Mesendoderm (in vitro differentiated cells): ENCODE data around the gene MACF1.
"Not testable (repeated sequence)": the region's sequence is repeated elsewhere in the genome, so short reads cannot be mapped to it uniquely, and the experiment has no call there.

Source experiments
- DNase-seq: peaks from one replicate; pipeline ENCODE4 v3.0.0; 2013
- H2AK5ac ChIP-seq: 2 replicates; pipeline ENCODE4 v1.6.1; 2013; ENCODE audit warnings: low read length, inconsistent platforms
- H2BK120ac ChIP-seq: 2 replicates; pipeline ENCODE4 v1.6.1; 2013; ENCODE audit warnings: low read depth, mild to moderate bottlenecking, low read length, moderate library complexity, mixed read lengths
- H2BK15ac ChIP-seq: replicated peaks from 2 replicates; pipeline ENCODE4 v1.6.1; 2013; ENCODE audit warnings: low read depth, mild to moderate bottlenecking, moderate library complexity
- H2BK5ac ChIP-seq: 2 replicates; pipeline ENCODE4 v1.6.1; 2013; ENCODE audit warnings: low read length, inconsistent platforms
- H3K18ac ChIP-seq: 2 replicates; pipeline ENCODE4 v1.6.1; 2013; ENCODE audit warnings: mild to moderate bottlenecking, low read length, mixed read lengths
- H3K23ac ChIP-seq: one replicate; pipeline ENCODE4 v1.6.1; 2013; ENCODE audit warnings: low read length
- H3K27ac ChIP-seq: 2 replicates; pipeline ENCODE4 v1.5.1; 2013; ENCODE audit warnings: low read depth, mild to moderate bottlenecking, inconsistent platforms, low read length, moderate library complexity
- H3K27me3 ChIP-seq: 2 replicates; pipeline ENCODE4 v1.6.1; 2013; ENCODE audit warnings: low read length, control low read depth, mild to moderate bottlenecking, inconsistent platforms; ENCODE audit not compliant: insufficient read depth, poor library complexity
- H3K36me3 ChIP-seq: 2 replicates; pipeline ENCODE4 v1.6.1; 2013; ENCODE audit warnings: low read length, inconsistent platforms; ENCODE audit not compliant: control insufficient read depth, insufficient read depth
- H3K4ac ChIP-seq: one replicate; pipeline ENCODE4 v1.6.1; 2013; ENCODE audit warnings: low read depth, mild to moderate bottlenecking, low read length, moderate library complexity
- H3K4me1 ChIP-seq: 2 replicates; pipeline ENCODE4 v1.6.1; 2013; ENCODE audit warnings: low read depth, low read length, inconsistent platforms; ENCODE audit not compliant: control insufficient read depth
- H3K4me2 ChIP-seq: 2 replicates; pipeline ENCODE4 v1.6.1; 2013; ENCODE audit warnings: low read length
- H3K4me3 ChIP-seq: 2 replicates; pipeline ENCODE4 v1.5.1; 2013; ENCODE audit warnings: mild to moderate bottlenecking, low read length
- H3K56ac ChIP-seq: one replicate; pipeline ENCODE4 v1.6.1; 2013; ENCODE audit warnings: low read length
- H3K79me1 ChIP-seq: 2 replicates; pipeline ENCODE4 v1.6.1; 2013; ENCODE audit warnings: low read length, inconsistent platforms
- H3K79me2 ChIP-seq: 2 replicates; pipeline ENCODE4 v1.6.1; 2013; ENCODE audit warnings: mild to moderate bottlenecking, low read length; ENCODE audit not compliant: control insufficient read depth, insufficient read depth
- H3K9ac ChIP-seq: 2 replicates; pipeline ENCODE4 v1.6.1; 2013; ENCODE audit warnings: low read length, inconsistent platforms
- H4K5ac ChIP-seq: one replicate; pipeline ENCODE4 v1.6.1; 2013; ENCODE audit warnings: low read length
- H4K8ac ChIP-seq: one replicate; pipeline ENCODE4 v1.6.1; 2013; ENCODE audit warnings: low read depth, mild to moderate bottlenecking, control low read depth, low read length, moderate library complexity
- whole genome bisulfite sequencing: extraction: QIAGEN DNeasy Blood & Tissue Kit; methylation state at CpG from one replicate; pipeline ENCODE4 v1.1.7; 2013; ENCODE audit warnings: low lambda C conversion rate, missing lambda C conversion rate; ENCODE audit not compliant: insufficient coverage; ENCODE audit errors: extremely low coverage; 5-methylcytosine and 5-hydroxymethylcytosine counted together

Gene MACF1

DNA sequence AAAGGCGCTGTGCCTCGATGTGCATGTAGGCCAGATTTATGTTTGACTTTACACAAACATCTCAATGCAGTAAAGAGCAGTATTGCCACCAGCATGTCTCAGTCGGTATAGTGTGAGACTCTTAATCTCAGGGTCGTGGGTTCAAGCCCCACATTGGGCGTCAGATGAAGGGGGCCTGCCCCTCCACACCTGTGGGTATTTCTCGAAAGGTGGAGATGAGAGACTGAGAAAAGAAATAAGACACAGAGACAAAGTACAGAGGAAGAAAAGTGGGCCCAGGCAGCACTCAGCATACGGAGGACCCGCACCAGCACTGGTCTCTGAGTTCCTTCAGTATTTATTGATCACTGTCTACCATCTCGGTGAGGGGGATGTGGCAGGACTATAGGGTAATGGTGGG, 299.9 kb downstream of the MACF1 start:
- H3K4me1 ChIP-seq, H3K23ac ChIP-seq, H3K79me2 ChIP-seq, H3K4me3 ChIP-seq, H4K5ac ChIP-seq, DNase-seq, H3K36me3 ChIP-seq, H3K27ac ChIP-seq, H2BK5ac ChIP-seq, H2AK5ac ChIP-seq, H3K56ac ChIP-seq, H3K79me1 ChIP-seq, H4K8ac ChIP-seq, H3K4me2 ChIP-seq, H3K27me3 ChIP-seq, H2BK15ac ChIP-seq, H2BK120ac ChIP-seq, H3K18ac ChIP-seq, H3K9ac ChIP-seq, H3K4ac ChIP-seq: not testable (repeated sequence)
- WGBS, result no CpG with 5 or more reads among the region's 9 CpGs

DNA sequence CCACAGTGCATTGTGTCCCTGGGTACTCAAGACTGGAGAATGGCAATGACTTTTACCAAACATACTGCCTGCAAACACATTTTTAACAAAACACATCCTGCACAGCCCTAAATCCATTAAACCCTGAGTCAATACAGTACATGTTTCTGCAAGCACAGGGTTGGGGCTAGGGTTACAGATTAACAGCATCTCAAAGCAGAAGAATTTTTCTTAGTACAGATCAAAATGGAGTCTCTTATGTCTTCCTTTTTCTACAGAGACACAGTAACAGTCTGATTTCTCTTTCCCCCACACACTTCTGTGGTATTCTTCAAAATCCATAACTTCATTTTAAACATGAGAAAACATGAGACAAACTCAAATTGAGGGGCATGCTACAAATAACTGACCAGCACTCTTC, 300.8 kb downstream of the MACF1 start:
- H4K8ac ChIP-seq, result no peak overlapping the region

DNA sequence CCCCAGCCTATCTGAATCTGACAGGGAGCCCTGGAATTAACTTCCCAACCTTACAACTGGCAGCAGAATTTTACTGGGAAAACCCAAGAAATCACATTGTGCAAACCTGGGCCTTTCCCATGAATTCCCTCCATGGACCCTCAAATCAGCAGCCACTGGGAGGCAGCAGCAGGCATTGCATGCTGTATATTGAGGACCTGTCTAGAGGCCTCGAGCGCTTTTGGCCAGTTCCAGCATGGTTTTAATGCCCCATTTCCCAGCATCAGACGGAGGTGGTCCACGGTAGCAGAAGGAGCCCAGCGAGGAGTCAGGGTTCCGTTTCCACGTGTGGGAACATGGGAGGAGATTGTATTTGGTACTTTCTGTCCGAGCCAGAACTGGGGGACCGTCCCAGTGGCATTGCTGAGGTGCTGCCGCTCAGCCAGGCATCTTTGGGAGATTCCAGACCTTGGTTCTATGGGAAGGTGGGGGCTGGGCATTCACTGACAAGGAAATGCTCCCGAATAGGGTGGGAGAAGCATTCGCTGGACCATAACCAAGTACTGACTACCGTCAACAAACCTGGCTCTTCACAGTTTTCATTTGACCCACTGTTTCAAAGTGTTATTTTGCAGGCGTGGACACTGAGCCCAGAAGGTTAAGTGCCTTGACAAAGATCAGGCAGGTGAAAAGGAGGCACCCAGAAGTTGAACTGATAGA, 302.9 kb downstream of the MACF1 start:
- H3K9ac ChIP-seq, result no peak overlapping the region
- H4K5ac ChIP-seq, result no peak overlapping the region
- H3K27ac ChIP-seq, result no peak overlapping the region
- H3K18ac ChIP-seq, result no peak overlapping the region
- peak; percentile 66 for DNase-seq
- H3K56ac ChIP-seq, result no peak overlapping the region
- no peak overlapping the region for H3K23ac ChIP-seq
- H3K4me3 ChIP-seq, result no peak overlapping the region
- H3K4me1 ChIP-seq, result peaks cover 2% of the 10 kb centered on the region
- H2BK5ac ChIP-seq, result no peak overlapping the region
- H2BK120ac ChIP-seq, result no peak overlapping the region
- no peaks in the 10 kb centered on the region for H3K36me3 ChIP-seq
- no CpG with 5 or more reads among the region's 14 CpGs for WGBS
- H3K4me2 ChIP-seq, result no peak overlapping the region
- no peak overlapping the region for H2AK5ac ChIP-seq
- no peaks in the 10 kb centered on the region for H3K27me3 ChIP-seq
- no peaks in the 10 kb centered on the region for H3K79me2 ChIP-seq
- no peaks in the 10 kb centered on the region for H3K79me1 ChIP-seq
- H4K8ac ChIP-seq, result no peak overlapping the region
- H2BK15ac ChIP-seq, result no peak overlapping the region
- H3K4ac ChIP-seq, result no peak overlapping the region

More for the DNA sequence above, 300.8 kb downstream of the MACF1 start:
- Histone ChIP-seq H3K9ac (no peak overlapping the region), H2BK5ac (no peak overlapping the region), H4K5ac (no peak overlapping the region), H3K4me1 (peaks cover 2% of the 10 kb centered on the region), H3K56ac (no peak overlapping the region), H3K27me3 (no peaks in the 10 kb centered on the region), H2BK15ac (no peak overlapping the region), H3K4me2 (no peak overlapping the region), H3K4ac (no peak overlapping the region), H3K36me3 (no peaks in the 10 kb centered on the region), H3K79me2 (no peaks in the 10 kb centered on the region), H3K18ac (no peak overlapping the region), H3K4me3 (no peak overlapping the region), H3K79me1 (no peaks in the 10 kb centered on the region), H3K27ac (no peak overlapping the region), H2BK120ac (no peak overlapping the region), H2AK5ac (no peak overlapping the region), H3K23ac (no peak overlapping the region)
- no peak for DNase-seq

DNA sequence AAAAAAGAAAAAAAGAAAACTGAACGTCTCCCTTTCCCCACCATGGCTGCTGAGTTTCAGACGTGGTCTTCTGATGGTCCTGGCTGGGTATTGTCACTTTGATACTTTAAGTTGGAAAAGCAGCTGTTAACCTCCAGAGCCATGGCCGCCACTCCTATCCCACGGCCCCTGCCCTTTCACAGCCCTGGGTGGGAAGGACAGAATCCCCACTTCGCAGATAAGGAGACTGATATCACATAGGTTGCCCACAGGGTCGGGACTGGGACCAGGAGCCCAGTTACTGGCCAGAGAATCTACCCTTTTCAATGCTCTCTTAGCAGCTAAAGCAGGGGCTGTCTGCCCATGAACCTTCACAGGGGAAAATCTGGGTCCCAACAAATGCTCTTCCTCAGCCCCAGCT, 303.8 kb downstream of the MACF1 start:
- no peak overlapping the region for H2AK5ac ChIP-seq
- no peak overlapping the region for H4K5ac ChIP-seq
- no peak overlapping the region for H3K9ac ChIP-seq
- no peak overlapping the region for H3K4me2 ChIP-seq
- H3K23ac ChIP-seq, result no peak overlapping the region
- H3K79me1 ChIP-seq, result no peaks in the 10 kb centered on the region
- H3K4me3 ChIP-seq, result no peak overlapping the region
- H4K8ac ChIP-seq, result no peak overlapping the region
- no peak overlapping the region for H2BK120ac ChIP-seq
- no peak overlapping the region for H2BK5ac ChIP-seq
- H3K4ac ChIP-seq, result no peak overlapping the region
- no peak overlapping the region for H3K18ac ChIP-seq
- no peak overlapping the region for H2BK15ac ChIP-seq
- DNase-seq, result no peak
- no peaks in the 10 kb centered on the region for H3K36me3 ChIP-seq
- H3K27ac ChIP-seq, result no peak overlapping the region
- H3K4me1 ChIP-seq, result peaks cover 2% of the 10 kb centered on the region
- H3K56ac ChIP-seq, result no peak overlapping the region
- no CpG with 5 or more reads among the region's 6 CpGs for whole genome bisulfite sequencing
- H3K27me3 ChIP-seq, result no peaks in the 10 kb centered on the region
- H3K79me2 ChIP-seq, result no peaks in the 10 kb centered on the region

GRCh38 chr1:39508857-39509305, 304.4 kb downstream of the MACF1 start:
- Histone ChIP-seq H4K8ac (no peak overlapping the region), H3K9ac (no peak overlapping the region), H3K4ac (no peak overlapping the region), H3K18ac (no peak overlapping the region), H4K5ac (no peak overlapping the region), H2BK120ac (no peak overlapping the region), H3K4me3 (no peak overlapping the region), H3K79me1 (no peaks in the 10 kb centered on the region), H3K4me2 (no peak overlapping the region), H3K79me2 (no peaks in the 10 kb centered on the region), H3K27ac (no peak overlapping the region), H3K56ac (no peak overlapping the region), H3K4me1 (peaks cover 2% of the 10 kb centered on the region), H2BK5ac (no peak overlapping the region), H3K36me3 (no peaks in the 10 kb centered on the region), H3K23ac (no peak overlapping the region), H3K27me3 (no peaks in the 10 kb centered on the region), H2BK15ac (no peak overlapping the region), H2AK5ac (no peak overlapping the region)
- WGBS, result no CpG with 5 or more reads among the region's 11 CpGs
- DNase-seq, result no peak

DNA sequence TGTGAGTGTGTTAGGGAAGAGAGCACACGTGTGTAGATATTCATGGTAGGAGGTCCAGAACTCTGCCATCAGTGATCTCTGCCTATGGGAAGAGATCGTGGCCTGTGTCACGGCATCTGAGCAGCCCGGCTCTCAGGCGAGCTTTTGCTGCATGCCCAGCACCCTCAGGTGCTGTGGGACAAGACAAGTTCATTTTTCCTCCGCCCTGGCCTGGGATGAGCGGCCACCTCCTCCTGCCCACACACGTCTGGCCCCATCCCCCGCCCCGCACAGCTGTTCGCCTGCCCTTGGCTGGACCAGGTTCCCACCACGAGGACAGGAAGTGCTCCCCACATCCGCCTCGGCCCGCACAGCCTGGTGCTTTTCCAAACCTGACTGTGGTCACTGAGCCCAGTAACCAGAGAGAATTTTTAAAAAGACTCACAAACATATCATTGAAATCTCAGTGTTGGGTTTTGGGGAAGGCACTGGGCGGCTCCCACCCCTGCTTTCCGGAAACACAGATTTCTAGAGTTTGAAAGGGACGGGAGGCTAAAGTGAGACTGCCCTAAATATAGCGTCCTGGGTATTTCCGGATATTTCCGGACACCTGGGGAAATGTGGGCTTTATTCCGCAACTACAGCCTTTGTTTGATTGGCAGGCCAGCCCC, 305.0 kb downstream of the MACF1 start:
- H3K79me2 ChIP-seq, result no peaks in the 10 kb centered on the region
- H2AK5ac ChIP-seq, result no peak overlapping the region
- no CpG with 5 or more reads among the region's 22 CpGs for WGBS
- no peak overlapping the region for H3K9ac ChIP-seq
- no peak overlapping the region for H3K4me2 ChIP-seq
- no peaks in the 10 kb centered on the region for H3K36me3 ChIP-seq
- H2BK120ac ChIP-seq, result no peak overlapping the region
- no peak overlapping the region for H3K4ac ChIP-seq
- DNase-seq, result no peak
- H2BK5ac ChIP-seq, result no peak overlapping the region
- H3K79me1 ChIP-seq, result no peaks in the 10 kb centered on the region
- H3K4me1 ChIP-seq, result peaks cover 2% of the 10 kb centered on the region
- H3K4me3 ChIP-seq, result no peak overlapping the region
- H4K5ac ChIP-seq, result no peak overlapping the region
- no peak overlapping the region for H3K56ac ChIP-seq
- H2BK15ac ChIP-seq, result no peak overlapping the region
- H3K23ac ChIP-seq, result no peak overlapping the region
- no peak overlapping the region for H3K27ac ChIP-seq
- no peaks in the 10 kb centered on the region for H3K27me3 ChIP-seq
- H4K8ac ChIP-seq, result no peak overlapping the region
- no peak overlapping the region for H3K18ac ChIP-seq
